HFF-Myc (cell line): ENCODE data around the gene CDC25C.
"Not testable (repeated sequence)": the region's sequence is repeated elsewhere in the genome, so short reads cannot be mapped to it uniquely, and the experiment has no call there.

ENCODE experiments used
- DNase-seq: peaks from one replicate; pipeline ENCODE4 v3.0.0-alpha.2; 2011; ENCODE audit warnings: low read depth; ENCODE audit errors: extremely low read depth
- H3K4me3 ChIP-seq: replicated peaks from 2 replicates; pipeline ENCODE4 v1.5.1; 2011; ENCODE audit warnings: low read depth, mild to moderate bottlenecking, control low read depth, low read length
- CTCF ChIP-seq: IDR thresholded peaks from 2 replicates; pipeline ENCODE4 v1.5.1; 2012; ENCODE audit warnings: mild to moderate bottlenecking, low read depth, low read length, control low read depth; ENCODE audit errors: missing control alignments

Gene CDC25C

GRCh38 chr5:138338411-138339090 is 6.9 kb upstream of the CDC25C start:
- no peak for DNase-seq
- TF ChIP-seq CTCF = no peak
- H3K4me3 ChIP-seq = peak overlapping the region; percentile 82

- peak; percentile 69 for DNase-seq
- no peak for TF ChIP-seq CTCF
- H3K4me3 ChIP-seq = peak within 1 kb of the TSS; percentile 82
Measured at GRCh38 chr5:138337685-138338410, 6.2 kb upstream of the CDC25C start, which contains the start of gene FAM53C. TSS of gene FAM53C (plus strand) at chr5:138338266. CDS start at chr5:138341336, 3,070 bp downstream.

- no peak for DNase-seq
- peak overlapping the region; percentile 82 for H3K4me3 ChIP-seq
- no peak for TF ChIP-seq CTCF
Measured at GRCh38 chr5:138336952-138337684, 5.5 kb upstream of the CDC25C start.

- no peak for DNase-seq
- no peak for TF ChIP-seq CTCF
- H3K4me3 ChIP-seq = no peak overlapping the region
Measured at GRCh38 chr5:138334867-138335447, 3.4 kb upstream of the CDC25C start.

- TF ChIP-seq CTCF = no peak
- no peak for DNase-seq
- peak overlapping the region; percentile 67 for H3K4me3 ChIP-seq
Measured at GRCh38 chr5:138330813-138331448, 673 bp downstream of the CDC25C start.

- not testable (repeated sequence) for DNase-seq, H3K4me3 ChIP-seq
Measured at GRCh38 chr5:138318211-138318610, 13.4 kb downstream of the CDC25C start.
